CD4-positive, alpha-beta T cell treated with Interleukin-2 at 100 ng/mL for 4 hours (primary cell): ENCODE data around the gene ZNF264.
"Not testable (repeated sequence)": the region's sequence is repeated elsewhere in the genome, so short reads cannot be mapped to it uniquely, and the experiment has no call there.

Experiments used
- DNase-seq: peaks from one replicate; pipeline ENCODE4 v3.0.0-alpha.2; 2020; ENCODE audit warnings: low spot score

Gene ZNF264

GRCh38 chr19:57245959-57246358, 54.7 kb downstream of the ZNF264 start:
- no peak for DNase-seq

DNA sequence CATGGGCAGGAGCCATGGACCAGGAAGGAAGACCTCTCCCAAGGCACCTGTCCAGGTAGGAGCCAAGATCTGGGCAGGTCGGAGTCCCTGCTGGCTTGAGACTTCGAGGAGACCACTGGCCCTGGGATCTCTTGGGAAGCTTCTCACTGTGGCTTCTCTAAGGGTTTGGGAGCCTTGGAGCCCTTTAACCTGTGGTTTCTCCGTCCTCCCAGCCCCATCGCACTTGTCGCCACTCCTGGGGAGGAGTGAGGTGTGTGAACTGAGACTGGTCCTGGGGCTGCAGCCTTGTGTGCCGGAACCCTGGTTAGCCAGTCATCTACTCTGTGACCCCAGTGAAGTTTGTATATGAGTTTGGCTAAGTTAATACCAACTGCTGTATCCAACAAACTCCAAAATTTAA, 57.3 kb downstream of the ZNF264 start:
- no peak for DNase-seq

GRCh38 chr19:57249329-57249728, 58.0 kb downstream of the ZNF264 start:
- DNase-seq = no peak

DNA sequence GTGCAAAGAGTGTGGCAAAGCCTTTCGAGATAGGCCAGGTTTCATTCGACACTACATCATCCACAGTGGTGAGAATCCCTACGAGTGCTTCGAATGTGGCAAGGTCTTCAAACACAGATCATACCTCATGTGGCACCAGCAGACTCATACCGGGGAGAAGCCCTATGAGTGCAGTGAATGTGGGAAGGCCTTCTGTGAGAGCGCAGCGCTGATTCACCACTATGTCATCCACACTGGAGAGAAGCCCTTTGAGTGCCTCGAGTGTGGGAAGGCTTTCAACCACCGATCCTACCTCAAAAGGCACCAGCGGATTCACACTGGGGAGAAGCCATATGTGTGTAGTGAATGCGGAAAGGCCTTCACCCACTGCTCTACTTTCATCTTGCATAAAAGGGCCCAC, 62.5 kb downstream of the ZNF264 start:
- DNase-seq = not testable (repeated sequence)

- no peak for DNase-seq
Observed at GRCh38 chr19:57262044-57262443, 70.7 kb downstream of the ZNF264 start.

GRCh38 chr19:57263244-57263741, 72.0 kb downstream of the ZNF264 start:
- DNase-seq = no peak

DNA sequence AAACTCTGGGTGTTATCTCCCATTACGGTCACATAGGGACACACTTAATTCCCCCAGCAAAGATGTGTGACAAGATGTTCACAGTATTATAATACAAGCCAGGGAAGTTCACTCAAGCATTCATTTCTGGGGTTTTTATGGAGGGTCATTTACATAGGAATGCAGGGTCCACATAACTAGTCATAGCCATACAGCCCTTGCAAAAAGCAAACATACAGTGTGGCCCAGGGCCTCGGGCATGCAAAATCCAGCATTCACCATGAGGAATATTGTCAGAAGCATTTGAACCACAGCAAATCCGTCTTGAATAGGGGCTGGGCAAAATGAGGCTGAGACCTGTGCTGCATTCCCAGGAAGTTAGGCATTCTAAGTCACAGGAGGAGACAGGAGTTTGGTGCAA, 76.0 kb downstream of the ZNF264 start:
- no peak for DNase-seq

DNA sequence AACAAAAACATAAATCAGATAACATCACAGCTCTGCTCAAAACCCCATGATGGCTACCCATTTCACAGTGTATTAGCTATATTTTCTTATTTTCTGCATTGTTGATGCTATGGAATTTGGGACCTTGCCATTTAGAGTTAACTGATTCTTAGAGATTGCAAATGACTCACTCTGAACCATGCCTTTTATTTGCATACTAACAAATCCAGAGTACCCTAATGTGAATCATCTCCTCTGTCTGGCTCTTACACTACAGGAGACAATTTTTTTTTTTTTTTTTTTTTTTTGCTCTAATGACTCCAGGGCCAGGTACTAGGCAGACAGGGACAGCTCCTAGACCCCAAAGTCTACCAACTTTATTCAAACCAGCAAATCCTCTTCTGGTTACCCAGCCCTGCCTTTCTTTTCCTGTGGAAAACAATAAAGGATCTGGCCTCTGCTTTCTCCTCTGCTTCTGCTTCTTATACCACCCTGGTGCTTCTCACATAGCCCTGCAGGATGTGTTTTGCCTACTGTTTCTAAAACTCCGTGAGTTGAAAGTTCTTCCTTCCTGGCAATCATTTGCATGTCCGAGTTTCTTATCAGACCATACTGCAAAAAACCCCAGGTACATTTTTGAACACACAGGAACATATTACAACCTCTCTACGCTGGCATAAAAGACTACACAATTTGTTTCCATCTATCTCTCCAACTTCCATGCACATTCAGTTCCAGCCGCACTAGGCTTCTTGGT, 78.4 kb downstream of the ZNF264 start:
- DNase-seq = no peak

DNA sequence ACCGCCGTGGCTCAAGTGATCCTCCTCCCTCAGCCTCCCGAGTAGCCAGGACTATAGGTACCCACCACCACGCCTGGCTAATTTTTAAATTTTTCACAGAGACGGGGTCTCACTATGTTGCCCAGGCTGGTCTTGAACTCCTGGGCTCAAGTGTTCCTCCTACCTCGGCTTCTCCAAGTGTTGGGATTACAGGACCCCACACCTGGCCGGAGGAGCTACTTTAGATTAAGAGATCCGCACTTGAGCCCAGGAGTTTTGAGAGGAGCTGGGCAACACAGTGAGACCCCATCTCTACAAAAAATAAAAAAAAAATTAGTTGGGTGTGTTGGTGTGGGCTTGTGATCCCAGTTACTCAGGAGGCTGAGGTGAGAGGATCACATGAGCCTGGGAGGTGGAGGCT, 80.0 kb downstream of the ZNF264 start:
- DNase-seq = no peak
